Measurements from ENCODE around the gene TANGO2. TPM values are rescaled to one million over a fixed set of nuclear protein-coding genes. Genes with fewer than 3 reads are reported as not detected.

The TANGO2 gene
- polyA plus RNA-seq, 3 donors = 11.1 to 30.9 (median 20.5) TPM

GRCh38 chr22:19981961-19982920 is 38.7 kb upstream of the TANGO2 start:
- WGBS, 3 donors = 92 to 97% (median 95%) methylated on average over 16 of the region's 16 CpGs

GRCh38 chr22:19982991-19983578 is 37.8 kb upstream of the TANGO2 start:
- H3K27ac ChIP-seq (ENCODE audit: low read depth, low read length) = no peak overlapping the region
- 91 to 95% (median 94%) methylated on average over 8 of the region's 8 CpGs for WGBS, 3 donors

More at GRCh38 chr22:19981961-19982920, 38.7 kb upstream of the TANGO2 start:
- no peak overlapping the region for H3K27ac ChIP-seq (ENCODE audit: low read depth, low read length)

- 71 to 84% (median 82%) methylated on average over 5 of the region's 5 CpGs for WGBS, 3 donors
- H3K27ac ChIP-seq (ENCODE audit: low read depth, low read length) = no peak overlapping the region
Measured at GRCh38 chr22:19983741-19984140, 37.2 kb upstream of the TANGO2 start.

GRCh38 chr22:19984201-19984753 is 36.6 kb upstream of the TANGO2 start:
- H3K27ac ChIP-seq (ENCODE audit: low read depth, low read length) = no peak overlapping the region
- 86 to 92% (median 89%) methylated on average over 19 of the region's 19 CpGs for WGBS, 3 donors

GRCh38 chr22:19984851-19985811 is 35.8 kb upstream of the TANGO2 start:
- no peak overlapping the region for H3K27ac ChIP-seq (ENCODE audit: low read depth, low read length)

GRCh38 chr22:19986011-19986409 is 34.9 kb upstream of the TANGO2 start:
- WGBS, 3 donors = 36 to 68% (median 52%) methylated on average over 2 of the region's 2 CpGs

More at GRCh38 chr22:19984851-19985811, 35.8 kb upstream of the TANGO2 start:
- 83 to 91% (median 88%) methylated on average over 11 of the region's 11 CpGs for WGBS, 3 donors

GRCh38 chr22:19986410-19987341 is 34.2 kb upstream of the TANGO2 start:
- 1 to 6% (median 2%) methylated on average over 40 to 75 of the region's 76 CpGs for WGBS, 3 donors
- no peak overlapping the region for H3K27ac ChIP-seq (ENCODE audit: low read depth, low read length)

More at GRCh38 chr22:19986011-19986409, 34.9 kb upstream of the TANGO2 start:
- no peak overlapping the region for H3K27ac ChIP-seq (ENCODE audit: low read depth, low read length)

- 61 to 72% (median 64%) methylated on average over 22 to 24 of the region's 24 CpGs for WGBS, 3 donors
- H3K27ac ChIP-seq (ENCODE audit: low read depth, low read length) = no peak overlapping the region
Measured at GRCh38 chr22:19987394-19988306, 33.3 kb upstream of the TANGO2 start.

- WGBS, 3 donors = 94 to 99% (median 96%) methylated on average over 8 to 9 of the region's 9 CpGs
- no peak overlapping the region for H3K27ac ChIP-seq (ENCODE audit: low read depth, low read length)
Measured at GRCh38 chr22:19988331-19988808, 32.5 kb upstream of the TANGO2 start.

GRCh38 chr22:19988965-19989724 is 31.8 kb upstream of the TANGO2 start:
- no peak overlapping the region for H3K27ac ChIP-seq (ENCODE audit: low read depth, low read length)
- WGBS, 3 donors = 77 to 89% (median 82%) methylated on average over 18 of the region's 18 CpGs

- H3K27ac ChIP-seq (ENCODE audit: low read depth, low read length) = no peak overlapping the region
- 77 to 84% (median 83%) methylated on average over 3 of the region's 3 CpGs for WGBS, 3 donors
Measured at GRCh38 chr22:19989725-19990067, 31.2 kb upstream of the TANGO2 start.

- H3K27ac ChIP-seq (ENCODE audit: low read depth, low read length) = no peak overlapping the region
- WGBS, 3 donors = 49 to 100% (median 54%) methylated on average over 2 of the region's 2 CpGs
Measured at GRCh38 chr22:19990188-19990587, 30.7 kb upstream of the TANGO2 start.

GRCh38 chr22:19990609-19991394 is 30.1 kb upstream of the TANGO2 start:
- H3K27ac ChIP-seq (ENCODE audit: low read depth, low read length) = no peak overlapping the region
- 93 to 94% (median 94%) methylated on average over 20 of the region's 20 CpGs for WGBS, 3 donors

GRCh38 chr22:19991395-19991644 is 29.6 kb upstream of the TANGO2 start:
- no peak overlapping the region for H3K27ac ChIP-seq (ENCODE audit: low read depth, low read length)
